Neuronal stem cell (in vitro differentiated cells): ENCODE results near the gene KIF24.

ENCODE experiments used
- DNase-seq: peaks from one replicate; pipeline ENCODE4 v3.0.0-alpha.2; 2013; ENCODE audit warnings: low spot score
- H2AFZ ChIP-seq: one replicate; pipeline ENCODE4 v1.6.1; 2013; ENCODE audit warnings: mild to moderate bottlenecking, low read length, inconsistent platforms
- H2AK5ac ChIP-seq: 2 replicates; pipeline ENCODE4 v1.6.1; 2013; ENCODE audit warnings: low read depth, mild to moderate bottlenecking, inconsistent platforms, low read length, moderate library complexity, mixed read lengths
- H2BK120ac ChIP-seq: 2 replicates; pipeline ENCODE4 v1.6.1; 2013; ENCODE audit warnings: low read depth, mild to moderate bottlenecking, inconsistent platforms, low read length, moderate library complexity, mixed read lengths
- H2BK12ac ChIP-seq: one replicate; pipeline ENCODE4 v1.6.1; 2013; ENCODE audit warnings: low read length, inconsistent platforms
- H2BK15ac ChIP-seq: 2 replicates; pipeline ENCODE4 v1.6.1; 2013; ENCODE audit warnings: mild to moderate bottlenecking, low read length, inconsistent platforms, mixed read lengths
- H2BK5ac ChIP-seq: one replicate; pipeline ENCODE4 v1.6.1; 2013; ENCODE audit warnings: inconsistent platforms, mild to moderate bottlenecking, low read length, moderate library complexity
- H3K14ac ChIP-seq: one replicate; pipeline ENCODE4 v1.6.1; 2013; ENCODE audit warnings: low read length, inconsistent platforms
- H3K18ac ChIP-seq: 2 replicates; pipeline ENCODE4 v1.6.1; 2013; ENCODE audit warnings: low read length, inconsistent platforms
- H3K23ac ChIP-seq: 2 replicates; pipeline ENCODE4 v1.6.1; 2013; ENCODE audit warnings: low read depth, mild to moderate bottlenecking, mixed read lengths, low read length, inconsistent platforms; ENCODE audit not compliant: poor library complexity
- H3K27ac ChIP-seq: replicated peaks from 3 replicates; pipeline ENCODE4 v1.5.1; 2013; ENCODE audit warnings: low read length, inconsistent platforms
- H3K27me3 ChIP-seq, 3 experiments: 2 replicates each; pipeline ENCODE4 v1.6.1; 2013; ENCODE audit warnings: low read length in 3 of 3, mild to moderate bottlenecking in 2 of 3, inconsistent platforms in 1 of 3, low read depth in 1 of 3, mixed read lengths in 1 of 3, moderate library complexity in 1 of 3; ENCODE audit not compliant: control insufficient read depth in 3 of 3, insufficient read depth in 3 of 3
- H3K36me3 ChIP-seq, 2 donors: replicated peaks in 1 of 2; 2 replicates each; pipeline ENCODE4 v1.6.1; 2013; ENCODE audit warnings: low read length in 2 of 2; ENCODE audit not compliant: control insufficient read depth in 2 of 2, insufficient read depth in 2 of 2
- H3K4ac ChIP-seq: 2 replicates; pipeline ENCODE4 v1.6.1; 2013; ENCODE audit warnings: inconsistent platforms, mild to moderate bottlenecking, low read length, moderate library complexity
- H3K4me1 ChIP-seq, 2 donors: 1 replicate in 1 of 2; 2 replicates in 1 of 2; pipeline ENCODE4 v1.6.1; 2013; ENCODE audit warnings: low read length in 2 of 2, low read depth in 1 of 2; ENCODE audit not compliant: control insufficient read depth in 2 of 2, insufficient read depth in 1 of 2
- H3K4me2 ChIP-seq: one replicate; pipeline ENCODE4 v1.6.1; 2013; ENCODE audit warnings: mild to moderate bottlenecking, low read length, inconsistent platforms; ENCODE audit not compliant: insufficient read depth, poor library complexity, severe bottlenecking
- H3K4me3 ChIP-seq, 2 donors: 2 replicates each; pipeline ENCODE4 v1.5.1; 2013; ENCODE audit warnings: low read length in 2 of 2, mild to moderate bottlenecking in 2 of 2, inconsistent platforms in 1 of 2, moderate library complexity in 1 of 2
- H3K79me1 ChIP-seq: one replicate; pipeline ENCODE4 v1.6.1; 2013; ENCODE audit warnings: low read depth, mild to moderate bottlenecking, inconsistent platforms, low read length, moderate library complexity
- H3K9ac ChIP-seq: one replicate; pipeline ENCODE4 v1.6.1; 2013; ENCODE audit warnings: mild to moderate bottlenecking, low read depth, low read length, inconsistent platforms; ENCODE audit not compliant: poor library complexity
- H3K9me3 ChIP-seq, 2 donors: replicated peaks in 1 of 2; 2 replicates each; pipeline versions ENCODE3 to v1.6.1; 2013; ENCODE audit warnings: low read length in 2 of 2, mild to moderate bottlenecking in 2 of 2, inconsistent platforms in 1 of 2, low read depth in 1 of 2, mixed read lengths in 1 of 2, moderate library complexity in 1 of 2; ENCODE audit not compliant: control insufficient read depth in 2 of 2, insufficient read depth in 1 of 2
- H4K8ac ChIP-seq: one replicate; pipeline ENCODE4 v1.6.1; 2013; ENCODE audit warnings: low read depth, mild to moderate bottlenecking, inconsistent platforms, low read length, moderate library complexity
- H4K91ac ChIP-seq: one replicate; pipeline ENCODE4 v1.6.1; 2013; ENCODE audit warnings: low read length, low read depth, mild to moderate bottlenecking, inconsistent platforms; ENCODE audit not compliant: poor library complexity
- WGBS, 2 donors: extraction: QIAGEN DNeasy Blood & Tissue Kit; methylation state at CpG; one replicate each; pipeline ENCODE4 v1.1.7; 2013; ENCODE audit warnings: missing lambda C conversion rate in 2 of 2, mixed read lengths in 1 of 2; ENCODE audit not compliant: insufficient read length in 2 of 2, insufficient replicate concordance in 1 of 2; ENCODE audit errors: extremely low coverage in 2 of 2; 5-methylcytosine and 5-hydroxymethylcytosine counted together

KIF24 gene

GRCh38 chr9:34332076-34332964, 3.3 kb upstream of the KIF24 start:
- no peak overlapping the region for H2BK5ac ChIP-seq
- peaks cover 0 to 13% of the 10 kb centered on the region in 2 donors for H3K36me3 ChIP-seq
- H3K4me3 ChIP-seq: no peak overlapping the region
- peak; percentile 30 for DNase-seq
- no peak overlapping the region for H3K14ac ChIP-seq
- H4K91ac ChIP-seq: no peak overlapping the region
- H2BK120ac ChIP-seq: no peak overlapping the region
- H2AK5ac ChIP-seq: no peak overlapping the region
- H3K9ac ChIP-seq: no peak overlapping the region
- no peaks in the 10 kb centered on the region for H3K9me3 ChIP-seq
- H3K79me1 ChIP-seq: peaks cover 2% of the 10 kb centered on the region
- no peaks in the 10 kb centered on the region for H3K27me3 ChIP-seq
- no peak overlapping the region for H3K18ac ChIP-seq
- H3K4me1 ChIP-seq: peaks cover 8 to 39% of the 10 kb centered on the region in 2 donors
- no peak overlapping the region for H3K4me2 ChIP-seq
- no peak overlapping the region for H2BK15ac ChIP-seq
- H4K8ac ChIP-seq: no peak overlapping the region
- H3K23ac ChIP-seq: no peak overlapping the region
- no peak overlapping the region for H3K4ac ChIP-seq
- no peak overlapping the region for H2BK12ac ChIP-seq
- H3K27ac ChIP-seq: no peak overlapping the region
- no peak overlapping the region for H2AFZ ChIP-seq
- WGBS, 2 donors: no CpG with 5 or more reads among the region's 7 CpGs

GRCh38 chr9:34331196-34331595, 2.1 kb upstream of the KIF24 start:
- Histone ChIP-seq H3K23ac (no peak overlapping the region), H3K27ac (no peak overlapping the region), H3K4ac (no peak overlapping the region), H3K27me3 (no peaks in the 10 kb centered on the region), H4K91ac (no peak overlapping the region), H3K79me1 (peaks cover 2% of the 10 kb centered on the region), H2BK120ac (no peak overlapping the region), H3K4me2 (no peak overlapping the region), H3K9me3 (no peaks in the 10 kb centered on the region), H2BK12ac (no peak overlapping the region), H3K9ac (no peak overlapping the region), H2AFZ (no peak overlapping the region), H3K36me3 (peaks cover 0 to 10% of the 10 kb centered on the region in 2 donors), H4K8ac (no peak overlapping the region), H3K14ac (no peak overlapping the region), H3K4me1 (peaks cover 8 to 39% of the 10 kb centered on the region in 2 donors), H2BK5ac (no peak overlapping the region), H3K18ac (no peak overlapping the region), H2BK15ac (no peak overlapping the region), H3K4me3 (no peak overlapping the region), H2AK5ac (no peak overlapping the region)
- DNase-seq: no peak
- WGBS, 2 donors: no CpG with 5 or more reads among the region's 1 CpG

GRCh38 chr9:34328500-34328986, 525 bp downstream of the KIF24 start:
- DNase-seq: no peak
- Histone ChIP-seq H4K91ac (no peak overlapping the region), H3K27ac (peak overlapping the region; percentile 58), H3K23ac (peak overlapping the region; percentile 77), H2BK12ac (no peak overlapping the region), H3K4me2 (peak overlapping the region; percentile 51), H2AK5ac (no peak overlapping the region), H2AFZ (peak overlapping the region; percentile 90), H4K8ac (no peak overlapping the region), H3K9me3 (no peaks in the 10 kb centered on the region), H2BK15ac (no peak overlapping the region), H2BK5ac (no peak overlapping the region), H3K4me1 (peaks cover 1 to 18% of the 10 kb centered on the region in 2 donors), H3K4me3 (peak overlapping the region; percentile 76 to 82), H3K14ac (no peak overlapping the region), H3K27me3 (no peaks in the 10 kb centered on the region), H3K79me1 (peaks cover 2% of the 10 kb centered on the region), H2BK120ac (no peak overlapping the region), H3K18ac (peak overlapping the region; percentile 70), H3K9ac (peak overlapping the region; percentile 93), H3K36me3 (no peaks in the 10 kb centered on the region), H3K4ac (no peak overlapping the region)
- WGBS, 2 donors: no CpG with 5 or more reads among the region's 11 CpGs

DNA sequence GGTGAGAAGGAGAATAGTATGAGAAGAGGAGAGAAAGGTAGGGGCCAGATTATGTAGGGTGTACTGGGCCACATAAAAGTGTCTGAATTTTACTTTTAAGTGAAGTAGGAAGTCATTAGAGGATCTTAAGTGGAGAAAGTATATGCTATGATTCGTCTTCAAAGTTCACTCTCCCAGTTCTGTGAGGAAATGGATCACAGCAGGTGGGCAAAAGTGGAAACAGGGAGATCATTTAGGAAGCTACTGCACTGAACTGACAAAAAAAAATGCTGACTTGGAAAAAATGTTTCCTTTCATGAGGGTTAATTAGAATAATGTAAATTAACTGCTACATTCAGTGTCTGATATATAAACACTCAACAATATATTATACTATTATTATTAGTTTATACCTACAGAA, 2.4 kb downstream of the KIF24 start:
- H2AK5ac ChIP-seq: no peak overlapping the region
- no peaks in the 10 kb centered on the region for H3K79me1 ChIP-seq
- no peak overlapping the region for H3K27ac ChIP-seq
- WGBS, 2 donors: no CpG with 5 or more reads among the region's 1 CpG
- H3K4me2 ChIP-seq: no peak overlapping the region
- H3K23ac ChIP-seq: no peak overlapping the region
- no peak overlapping the region for H2BK15ac ChIP-seq
- no peak overlapping the region for H3K4ac ChIP-seq
- H2BK5ac ChIP-seq: no peak overlapping the region
- H3K9me3 ChIP-seq: no peaks in the 10 kb centered on the region
- H4K91ac ChIP-seq: no peak overlapping the region
- DNase-seq: no peak
- H3K4me1 ChIP-seq: peaks cover 1 to 10% of the 10 kb centered on the region in 2 donors
- no peak overlapping the region for H2BK12ac ChIP-seq
- H4K8ac ChIP-seq: no peak overlapping the region
- H3K4me3 ChIP-seq: no peak overlapping the region
- H3K27me3 ChIP-seq: no peaks in the 10 kb centered on the region
- no peak overlapping the region for H3K14ac ChIP-seq
- no peak overlapping the region for H2AFZ ChIP-seq
- H2BK120ac ChIP-seq: no peak overlapping the region
- H3K36me3 ChIP-seq: no peaks in the 10 kb centered on the region
- no peak overlapping the region for H3K9ac ChIP-seq
- no peak overlapping the region for H3K18ac ChIP-seq
